ENCODE results near the gene IPO11.
"Not testable (repeated sequence)": the region's sequence is repeated elsewhere in the genome, so short reads cannot be mapped to it uniquely, and the experiment has no call there.

Gene IPO11

GRCh38 chr5:62596691-62597090 lies 184.1 kb downstream of the IPO11 start:
- no peak for DNase-seq (ENCODE audit: low read depth in 2 of 2)

GRCh38 chr5:62597314-62597713 lies 184.8 kb downstream of the IPO11 start:
- DNase-seq (ENCODE audit: low read depth in 2 of 2): no peak

- no peak for DNase-seq (ENCODE audit: low read depth in 2 of 2)
Observed at GRCh38 chr5:62600560-62601252, 188.1 kb downstream of the IPO11 start.

GRCh38 chr5:62603934-62604333 lies 191.4 kb downstream of the IPO11 start:
- no peak for DNase-seq (ENCODE audit: low read depth in 2 of 2)

DNA sequence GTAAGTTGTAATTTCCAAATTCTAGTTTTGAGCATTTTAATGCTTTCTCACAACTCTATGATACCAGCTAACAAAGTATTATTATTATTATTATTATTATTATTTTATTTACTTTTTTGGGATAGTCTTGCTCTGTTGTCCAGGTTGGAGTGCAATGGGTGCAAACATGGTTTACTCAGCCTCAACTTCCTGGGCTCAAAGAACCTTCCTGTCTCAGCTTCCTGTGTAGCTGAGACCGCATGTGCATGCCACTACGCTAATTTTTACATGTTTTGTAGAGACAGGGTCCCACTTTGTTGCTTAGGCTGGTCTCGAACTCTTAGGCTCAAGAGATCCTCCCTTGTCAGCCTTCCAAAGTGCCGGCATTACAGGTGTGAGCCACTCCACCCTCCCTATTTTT lies 193.1 kb downstream of the IPO11 start:
- no peak for DNase-seq (ENCODE audit: low read depth in 2 of 2)

DNA sequence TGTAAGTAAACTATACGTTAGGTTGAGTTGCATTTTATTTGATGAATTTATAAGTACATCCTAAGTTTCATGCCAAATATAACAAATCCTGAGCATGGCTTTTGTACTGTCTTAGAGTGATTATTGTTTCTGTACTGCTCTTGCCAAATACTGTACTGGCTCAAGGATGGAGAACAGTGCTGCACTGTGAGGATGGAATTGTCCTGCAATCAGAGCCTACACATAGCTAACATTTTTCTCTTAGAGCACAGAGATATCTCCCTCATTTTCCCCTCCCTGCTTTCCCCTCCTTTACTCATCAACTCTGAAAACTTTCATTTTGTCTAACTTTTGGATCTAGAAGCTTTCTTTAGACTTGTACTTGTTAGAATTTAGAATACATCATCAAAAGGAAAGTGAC lies 194.3 kb downstream of the IPO11 start:
- DNase-seq (ENCODE audit: low read depth in 2 of 2): no peak

DNA sequence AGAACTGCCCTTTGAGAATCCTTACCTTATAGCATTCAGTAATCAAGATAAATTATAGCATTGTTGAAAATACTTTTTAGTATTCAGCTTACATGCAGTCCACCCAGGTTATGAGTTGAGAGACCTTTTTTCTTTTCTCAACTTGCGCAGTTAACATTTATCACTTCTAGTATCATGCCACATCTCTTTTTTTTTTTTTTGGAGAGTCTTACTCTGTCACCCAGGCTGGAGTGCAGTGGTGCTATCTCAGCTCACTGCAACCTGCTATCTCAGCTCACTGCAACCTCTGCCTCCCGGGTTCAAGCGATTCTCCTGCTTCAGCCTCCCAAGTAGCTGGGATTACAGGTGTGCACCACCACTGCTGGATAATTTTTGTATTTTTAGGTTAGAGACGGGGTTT lies 195.1 kb downstream of the IPO11 start:
- no peak for DNase-seq (ENCODE audit: low read depth in 2 of 2)

DNA sequence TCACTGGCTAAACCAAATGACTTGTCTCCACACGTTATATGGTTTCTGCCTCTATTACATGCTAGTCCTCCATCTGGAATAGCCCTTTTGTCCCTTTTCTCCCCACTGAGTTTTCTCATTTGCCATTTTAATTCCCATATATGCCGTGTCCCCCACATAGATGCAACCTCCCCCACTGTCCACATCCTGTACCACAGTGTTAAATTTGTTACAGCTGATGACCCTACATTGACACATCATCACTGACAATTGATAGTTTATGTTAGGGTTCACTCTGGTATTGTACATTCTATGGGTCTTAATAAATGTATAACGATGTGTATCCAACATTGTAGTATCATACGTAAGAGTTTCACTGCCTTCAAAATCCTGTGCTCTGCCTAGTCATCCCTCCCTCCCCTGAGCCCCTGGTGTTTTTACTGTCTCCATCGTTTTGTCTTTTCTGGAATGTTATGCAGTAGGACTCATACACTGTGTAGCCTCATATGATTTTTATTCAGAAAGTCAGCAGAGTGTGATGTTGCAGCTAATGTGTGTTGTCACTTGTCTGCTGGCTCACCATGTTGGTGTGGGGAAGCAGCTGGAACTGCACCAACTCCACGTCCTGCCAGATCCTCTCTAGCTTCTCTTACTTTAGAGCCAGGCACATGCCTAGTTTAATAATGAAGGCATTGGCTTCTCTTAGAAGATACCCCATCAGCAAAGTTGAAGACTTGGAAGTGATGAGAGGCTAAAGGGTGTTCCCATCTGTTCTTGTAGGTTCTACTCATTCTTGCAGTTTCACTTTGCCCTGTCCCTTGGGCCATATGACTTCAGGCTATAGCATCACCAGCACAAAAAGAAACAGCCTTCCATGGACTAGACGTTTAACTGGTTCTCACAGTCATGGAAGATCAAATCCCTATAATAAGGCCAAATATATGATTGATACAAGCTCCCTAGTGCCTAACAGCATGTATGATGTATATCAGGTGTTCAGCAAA lies 196.3 kb downstream of the IPO11 start:
- no peak for DNase-seq (ENCODE audit: low read depth in 2 of 2)

- DNase-seq (ENCODE audit: low read depth in 2 of 2): no peak
Observed at GRCh38 chr5:62614355-62614754, 201.8 kb downstream of the IPO11 start.

- no peak for DNase-seq (ENCODE audit: low read depth in 2 of 2)
Observed at GRCh38 chr5:62616615-62617277, 204.2 kb downstream of the IPO11 start.

DNA sequence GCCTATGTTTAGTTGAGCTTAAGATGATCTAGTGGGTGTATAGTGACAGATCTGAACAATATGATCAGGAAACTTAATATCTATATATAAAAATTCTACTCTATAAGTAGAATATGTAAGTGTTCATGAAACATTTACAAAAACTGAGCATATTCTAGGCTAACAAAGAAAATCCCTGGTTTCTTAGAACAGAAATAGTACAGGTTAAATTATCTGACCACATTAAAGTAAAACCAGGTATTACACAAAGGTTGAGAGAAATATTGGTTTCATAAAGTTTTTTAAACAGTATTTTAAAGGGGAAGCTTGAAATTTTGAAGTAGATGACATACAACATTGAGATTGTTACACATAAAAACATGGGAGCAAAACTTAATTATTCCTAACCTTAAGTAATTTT lies 205.4 kb downstream of the IPO11 start:
- DNase-seq (ENCODE audit: low read depth in 2 of 2): no peak

DNA sequence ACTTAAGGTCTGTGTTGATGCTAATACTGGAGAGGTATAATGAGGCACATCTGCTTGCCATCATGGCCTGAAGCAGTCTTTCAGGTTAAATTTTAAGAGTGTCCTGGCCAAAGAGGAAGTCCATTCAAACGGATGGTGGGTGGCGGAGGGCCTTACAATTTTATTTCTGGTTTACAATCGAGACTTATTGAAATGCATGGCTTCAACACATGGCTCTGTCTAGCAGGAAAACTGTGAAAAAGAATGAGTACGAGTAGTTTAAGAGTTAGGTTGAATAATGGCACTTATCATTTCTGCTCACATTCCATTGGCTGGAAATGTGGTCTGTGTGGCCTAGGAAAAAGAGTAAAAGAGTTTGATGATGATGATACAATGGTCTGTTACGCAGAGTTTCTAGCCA lies 208.2 kb downstream of the IPO11 start:
- DNase-seq (ENCODE audit: low read depth in 2 of 2): no peak

DNA sequence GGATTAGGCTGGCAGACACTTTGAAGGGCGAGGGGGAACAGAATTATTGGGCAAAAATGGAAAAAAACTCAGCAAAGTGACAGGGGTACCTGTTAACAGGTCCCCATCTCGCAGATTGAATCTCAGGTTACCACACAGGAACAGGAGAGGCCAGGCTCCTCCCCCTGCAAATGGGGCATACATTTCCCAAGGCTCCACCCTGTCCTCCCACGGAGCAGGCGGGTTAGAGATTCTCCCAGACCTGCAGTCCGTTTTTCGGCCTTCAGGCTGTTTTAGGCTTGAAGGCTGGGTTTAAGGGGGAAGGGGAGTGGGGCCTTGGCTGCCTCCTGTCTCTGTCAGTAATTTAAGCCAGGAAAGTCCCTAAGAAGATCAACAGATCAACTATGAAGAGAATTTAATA lies 208.7 kb downstream of the IPO11 start:
- no peak for DNase-seq (ENCODE audit: low read depth in 2 of 2)

GRCh38 chr5:62623271-62623670 lies 210.7 kb downstream of the IPO11 start:
- no peak for DNase-seq (ENCODE audit: low read depth in 2 of 2)

DNA sequence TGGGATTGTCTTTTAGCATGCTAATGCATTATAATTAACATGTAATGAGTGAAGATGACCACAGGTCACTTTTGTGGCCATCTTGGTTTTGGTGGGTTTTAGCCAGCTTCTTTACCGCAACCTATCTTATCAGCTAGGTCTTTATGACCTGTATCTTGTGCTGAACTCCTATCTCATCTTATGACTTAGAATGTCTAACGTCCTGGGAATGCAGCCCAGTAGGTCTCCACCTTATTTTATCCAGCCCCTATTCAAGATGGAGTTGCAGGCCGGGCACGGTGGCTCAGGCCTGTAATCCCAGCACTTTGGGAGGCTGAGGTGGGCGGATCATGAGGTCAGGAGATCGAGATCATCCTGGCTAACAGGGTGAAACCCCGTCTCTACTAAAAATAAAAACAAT lies 211.9 kb downstream of the IPO11 start:
- DNase-seq (ENCODE audit: low read depth in 2 of 2): not testable (repeated sequence)

DNA sequence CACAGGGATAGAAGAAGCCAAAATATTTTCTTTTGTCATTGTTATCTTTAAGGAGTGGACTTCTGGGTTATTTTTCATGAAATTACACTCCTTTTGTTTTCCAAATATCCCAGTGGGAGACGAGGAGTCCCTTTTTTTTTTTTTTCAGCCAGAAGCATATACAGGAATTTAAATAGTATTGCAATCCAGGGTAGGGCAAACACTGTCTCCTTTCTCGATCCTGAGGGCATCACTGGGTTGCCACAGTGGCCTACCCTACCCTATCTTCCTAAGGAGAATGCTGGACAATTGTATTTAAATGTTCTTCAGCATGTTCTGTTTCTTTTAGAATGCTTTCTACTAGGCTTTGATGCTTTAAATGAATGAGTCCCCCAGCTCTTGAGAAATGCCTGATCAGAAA lies 214.0 kb downstream of the IPO11 start:
- no peak for DNase-seq (ENCODE audit: low read depth in 2 of 2)

GRCh38 chr5:62627121-62627520 lies 214.6 kb downstream of the IPO11 start:
- no peak for DNase-seq (ENCODE audit: low read depth in 2 of 2)

GRCh38 chr5:62627901-62628300 lies 215.3 kb downstream of the IPO11 start:
- DNase-seq (ENCODE audit: low read depth in 2 of 2): no peak

- no peak for DNase-seq (ENCODE audit: low read depth in 2 of 2)
Observed at GRCh38 chr5:62631909-62632580, 219.5 kb downstream of the IPO11 start.

GRCh38 chr5:62633243-62633642 lies 220.7 kb downstream of the IPO11 start:
- DNase-seq (ENCODE audit: low read depth in 2 of 2): no peak

DNA sequence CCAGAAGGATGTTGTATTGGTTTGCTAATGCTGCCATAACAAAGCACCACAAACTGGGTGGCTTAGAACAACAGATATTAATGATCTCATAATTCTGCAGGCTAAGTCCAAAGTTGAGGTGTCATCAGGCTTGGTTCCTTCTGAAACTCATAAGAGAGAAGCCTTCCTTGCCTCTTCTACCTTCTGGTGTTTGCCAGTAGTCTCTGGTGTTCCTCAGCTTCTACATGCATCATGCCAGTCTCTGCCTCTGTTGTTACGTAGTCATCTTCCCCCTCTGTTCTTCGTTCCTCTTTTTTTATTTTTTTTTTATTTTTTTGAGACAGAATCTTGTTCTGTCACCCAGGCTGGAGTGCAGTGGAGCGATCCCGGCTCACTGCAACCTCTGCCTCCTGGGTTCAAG lies 227.9 kb downstream of the IPO11 start:
- DNase-seq (ENCODE audit: low read depth in 2 of 2): no peak

GRCh38 chr5:62642468-62642867 lies 229.9 kb downstream of the IPO11 start:
- no peak for DNase-seq (ENCODE audit: low read depth in 2 of 2)
